Measurements from ENCODE around the gene HNRNPUL2.
"Not testable (repeated sequence)": the region's sequence is repeated elsewhere in the genome, so short reads cannot be mapped to it uniquely, and the experiment has no call there.

HNRNPUL2 gene

DNA sequence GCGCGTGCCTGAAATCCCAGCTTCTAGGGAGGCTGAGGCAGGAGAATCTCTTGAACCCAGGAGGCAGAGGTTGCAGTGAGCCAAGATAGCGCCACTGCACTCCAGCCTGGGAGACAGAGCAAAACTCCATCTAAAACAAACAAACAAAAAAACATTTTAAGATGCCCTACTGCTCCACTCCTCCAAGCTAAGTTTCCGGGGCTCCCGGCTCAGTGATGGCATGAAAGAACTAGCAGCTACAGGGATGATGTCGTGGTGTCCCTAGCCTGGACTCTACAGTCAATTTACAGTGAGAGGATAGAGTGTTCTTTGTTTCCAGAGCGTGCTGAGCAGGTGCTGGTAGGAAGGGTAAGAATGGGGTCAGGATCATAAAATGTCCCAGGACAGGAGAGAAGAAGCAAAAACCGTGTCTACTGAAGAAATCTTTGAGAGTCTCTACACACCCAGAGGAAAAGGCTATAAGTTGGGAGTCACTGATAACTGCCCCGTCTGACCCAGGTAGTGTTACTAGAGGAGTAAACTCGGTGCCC lies 27.9 kb upstream of the HNRNPUL2 start:
- TF ChIP-seq, protein P1, sequence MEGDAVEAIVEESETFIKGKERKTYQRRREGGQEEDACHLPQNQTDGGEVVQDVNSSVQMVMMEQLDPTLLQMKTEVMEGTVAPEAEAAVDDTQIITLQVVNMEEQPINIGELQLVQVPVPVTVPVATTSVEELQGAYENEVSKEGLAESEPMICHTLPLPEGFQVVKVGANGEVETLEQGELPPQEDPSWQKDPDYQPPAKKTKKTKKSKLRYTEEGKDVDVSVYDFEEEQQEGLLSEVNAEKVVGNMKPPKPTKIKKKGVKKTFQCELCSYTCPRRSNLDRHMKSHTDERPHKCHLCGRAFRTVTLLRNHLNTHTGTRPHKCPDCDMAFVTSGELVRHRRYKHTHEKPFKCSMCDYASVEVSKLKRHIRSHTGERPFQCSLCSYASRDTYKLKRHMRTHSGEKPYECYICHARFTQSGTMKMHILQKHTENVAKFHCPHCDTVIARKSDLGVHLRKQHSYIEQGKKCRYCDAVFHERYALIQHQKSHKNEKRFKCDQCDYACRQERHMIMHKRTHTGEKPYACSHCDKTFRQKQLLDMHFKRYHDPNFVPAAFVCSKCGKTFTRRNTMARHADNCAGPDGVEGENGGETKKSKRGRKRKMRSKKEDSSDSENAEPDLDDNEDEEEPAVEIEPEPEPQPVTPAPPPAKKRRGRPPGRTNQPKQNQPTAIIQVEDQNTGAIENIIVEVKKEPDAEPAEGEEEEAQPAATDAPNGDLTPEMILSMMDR (IDR thresholded peaks at IDR 0.05; ENCODE audit: low read depth, low read length) = no peak
- H3K4me3 ChIP-seq (ENCODE audit: low read depth, low read length) = no peak overlapping the region

DNA sequence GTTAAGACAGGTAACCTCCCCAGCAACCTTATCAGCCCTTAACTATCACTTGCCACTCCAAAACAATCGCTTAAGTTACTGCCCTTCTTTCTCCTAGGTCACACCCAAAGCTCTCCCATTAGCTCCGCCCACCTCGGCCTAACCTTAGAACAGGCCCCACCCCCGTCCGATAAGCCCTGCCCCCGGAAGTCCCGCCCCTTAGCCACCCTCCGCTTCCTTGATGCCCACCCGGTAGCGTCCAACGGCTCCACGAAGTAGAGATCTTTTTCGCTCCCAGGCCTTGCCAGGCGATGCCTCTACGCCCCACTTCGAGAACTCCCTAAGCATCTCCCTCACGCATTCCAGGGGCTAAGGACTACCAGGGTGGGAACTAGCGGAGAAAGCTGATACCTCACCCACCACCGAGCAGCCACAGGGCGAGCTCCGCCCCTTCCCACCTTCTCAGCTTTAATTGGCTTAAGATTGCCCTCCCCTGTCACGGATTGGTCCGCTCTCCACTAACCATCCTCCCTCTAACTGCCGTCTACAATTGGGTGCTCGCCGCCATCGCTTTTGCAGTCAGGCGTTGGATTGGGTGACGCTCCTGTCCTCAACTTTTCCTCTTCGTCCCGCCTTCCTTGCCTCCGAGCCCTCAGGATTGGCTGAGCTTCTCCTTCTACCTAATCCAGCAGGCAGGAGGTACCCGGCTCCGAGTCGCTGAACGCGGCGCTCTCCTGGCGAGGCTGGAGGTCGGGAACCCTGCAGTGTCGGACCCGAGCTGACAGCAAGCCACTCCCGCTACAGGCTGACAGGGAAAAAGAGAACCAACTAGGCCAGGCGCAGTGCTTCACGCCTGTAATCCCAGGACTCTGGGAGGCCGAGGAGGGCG lies 26.7 kb upstream of the HNRNPUL2 start, which contains the start of gene ZBTB3:
Gene ZBTB3 (minus strand): TSS at position 425 of the 868 bp plus-strand sequence. CDS start 496 bp downstream, outside the sequence.
- TF ChIP-seq, protein P1 (IDR thresholded peaks at IDR 0.05; ENCODE audit: low read depth, low read length) = no peak
- H3K4me3 ChIP-seq (ENCODE audit: low read depth, low read length) = peak within 1 kb of the TSS; percentile 81

DNA sequence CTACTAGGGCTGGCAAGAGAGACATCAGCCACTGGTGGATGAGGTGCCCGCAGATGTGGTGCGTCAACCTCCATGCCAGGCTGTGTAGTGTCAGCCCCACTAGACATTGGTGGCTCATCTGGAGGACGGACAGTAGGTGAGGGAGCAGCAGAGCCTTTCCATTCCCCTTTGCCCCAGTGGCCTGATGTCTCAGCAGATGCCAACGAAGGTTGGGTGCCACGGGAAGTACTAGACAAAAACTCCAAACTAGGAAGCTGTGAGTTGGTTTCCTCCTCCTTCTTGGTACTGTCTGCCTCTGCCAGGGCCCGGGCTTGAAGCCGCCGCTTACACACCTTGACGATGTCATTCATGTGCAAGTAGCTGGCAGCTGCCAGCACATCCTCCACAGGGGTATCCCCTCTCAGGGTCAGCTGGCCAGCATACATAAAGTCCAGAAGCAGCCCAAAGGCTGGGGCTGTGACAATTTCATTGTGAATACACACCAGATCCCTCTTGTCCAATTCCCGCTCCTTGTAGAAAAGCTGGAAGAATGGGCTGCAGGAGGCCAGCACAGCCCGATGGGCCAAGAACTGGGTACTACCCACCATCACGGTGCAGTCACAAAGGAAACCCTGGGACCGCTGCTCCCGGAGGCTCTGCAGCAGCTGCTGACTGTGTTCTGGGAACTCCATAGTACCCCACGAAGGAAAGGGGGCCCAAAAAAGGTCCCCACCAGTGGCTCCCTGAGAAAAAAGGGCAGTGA lies 25.9 kb upstream of the HNRNPUL2 start:
- peak overlapping the region; percentile 81 for H3K4me3 ChIP-seq (ENCODE audit: low read depth, low read length)
- TF ChIP-seq, protein P1 (IDR thresholded peaks at IDR 0.05; ENCODE audit: low read depth, low read length) = no peak

DNA sequence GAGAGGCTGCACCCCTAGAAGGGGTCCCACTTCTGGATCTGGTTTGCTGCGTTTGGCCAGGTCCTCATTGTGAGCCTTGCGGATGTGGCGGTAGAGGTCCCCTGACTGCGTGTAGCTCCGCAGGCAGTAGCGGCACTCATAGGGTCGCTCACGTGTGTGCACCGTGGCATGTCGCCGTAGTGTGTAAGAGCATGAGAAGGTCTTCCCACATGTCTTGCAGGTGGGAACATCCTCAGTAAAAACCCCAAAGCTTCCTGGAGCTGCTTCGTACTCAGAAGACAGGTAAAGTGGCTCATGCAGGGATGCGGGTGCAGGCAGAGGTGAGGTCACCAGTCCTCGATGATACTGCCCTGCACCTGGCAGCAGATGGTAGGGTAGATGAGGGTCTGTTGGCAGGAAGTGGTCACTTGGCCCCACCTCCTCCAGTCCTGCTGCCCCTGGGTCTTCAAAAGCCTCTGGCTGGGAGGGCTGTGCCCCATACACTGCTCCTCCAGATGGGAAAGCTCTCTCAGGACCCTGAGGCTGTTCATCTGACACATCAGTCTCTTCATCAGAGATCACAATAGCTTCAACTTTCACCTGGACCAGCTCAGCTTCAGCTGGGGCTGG lies 25.0 kb upstream of the HNRNPUL2 start:
- TF ChIP-seq, protein P1 (IDR thresholded peaks at IDR 0.05; ENCODE audit: low read depth, low read length) = no peak
- H3K4me3 ChIP-seq (ENCODE audit: low read depth, low read length) = no peak overlapping the region

DNA sequence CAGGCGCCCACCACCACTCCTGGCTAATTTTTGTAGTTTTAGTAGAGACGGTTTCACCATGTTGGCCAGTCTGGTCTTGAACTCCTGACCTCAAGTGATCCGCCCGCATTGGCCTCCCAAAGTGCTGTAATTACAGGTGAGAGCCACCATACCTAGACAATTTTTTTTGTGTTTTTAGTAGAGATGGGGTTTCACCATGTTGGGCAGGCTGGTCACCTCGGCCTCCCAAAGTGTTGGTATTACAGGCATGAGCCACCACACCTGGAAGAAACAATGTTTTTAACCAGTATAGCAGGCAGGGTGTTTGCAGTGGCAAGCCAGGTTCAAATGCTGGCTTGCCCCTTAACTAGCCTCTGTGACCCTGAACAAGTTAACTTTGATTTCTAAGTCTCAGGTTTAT lies 22.7 kb upstream of the HNRNPUL2 start:
- H3K4me3 ChIP-seq (ENCODE audit: low read depth, low read length) = not testable (repeated sequence)

DNA sequence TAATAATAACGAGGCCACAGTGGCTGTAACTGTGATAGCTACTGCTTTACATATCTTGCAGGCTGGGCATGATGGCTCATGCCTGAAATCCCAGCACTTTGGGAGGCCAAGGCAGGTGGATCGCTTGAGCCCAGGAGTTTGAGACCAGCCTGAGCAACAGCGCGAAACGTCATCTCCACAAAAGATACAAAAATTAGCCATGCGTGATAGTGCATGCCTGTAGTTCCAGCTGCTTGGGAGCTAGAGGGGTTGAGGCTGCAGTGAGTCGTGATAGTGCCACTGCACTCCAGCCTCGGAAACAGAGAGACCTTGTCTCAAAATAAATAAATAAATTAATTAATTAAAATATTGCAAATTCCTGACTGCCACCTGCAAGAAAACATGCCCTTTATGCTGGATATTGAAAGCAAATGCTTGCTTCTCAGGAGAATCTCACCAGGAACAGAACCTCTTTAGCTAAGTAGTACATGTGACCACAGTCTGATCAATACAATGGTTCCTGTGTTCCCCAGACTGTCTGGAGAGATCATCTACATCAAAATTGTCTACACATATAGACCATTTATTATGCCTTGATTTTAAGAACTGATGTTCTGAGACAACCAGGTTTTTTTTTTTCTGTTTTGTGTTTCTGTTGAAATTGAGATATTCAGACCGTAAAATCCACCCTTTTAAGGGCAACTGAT lies 20.4 kb upstream of the HNRNPUL2 start:
- H3K4me3 ChIP-seq (ENCODE audit: low read depth, low read length) = no peak overlapping the region
- TF ChIP-seq, protein P1 (IDR thresholded peaks at IDR 0.05; ENCODE audit: low read depth, low read length) = no peak

DNA sequence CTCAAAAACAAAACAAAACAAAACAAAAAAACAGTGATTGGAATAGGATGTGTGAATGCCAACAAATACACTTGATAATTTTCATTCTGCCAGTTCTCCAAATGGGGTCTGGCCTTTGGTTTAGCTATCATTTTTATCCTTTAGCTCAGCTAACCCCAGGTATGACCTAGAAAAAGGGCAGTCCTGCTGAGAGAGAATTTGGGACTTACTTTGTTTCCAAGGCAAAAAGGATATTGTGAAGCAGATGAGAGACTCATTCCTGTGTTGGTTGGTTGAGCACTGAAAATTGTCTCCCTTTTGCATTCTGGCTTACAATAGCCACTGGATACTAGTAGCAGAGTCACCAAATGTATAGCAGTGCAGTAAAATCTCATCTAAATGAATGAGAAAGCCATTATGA lies 9.9 kb upstream of the HNRNPUL2 start:
- no peak overlapping the region for H3K4me3 ChIP-seq (ENCODE audit: low read depth, low read length)
- TF ChIP-seq, protein P1 (IDR thresholded peaks at IDR 0.05; ENCODE audit: low read depth, low read length) = no peak

Data from WI38 (cell line).